ENCODE results near the gene CRK.
"Not testable (repeated sequence)": the region's sequence is repeated elsewhere in the genome, so short reads cannot be mapped to it uniquely, and the experiment has no call there.

CRK gene

GRCh38 chr17:1413281-1413791 lies 42.7 kb downstream of the CRK start:
- no peak overlapping the region for H3K4me3 ChIP-seq (ENCODE audit: low read length)
- no peak for TF ChIP-seq ZNF274 (IDR thresholded peaks at IDR 0.05; ENCODE audit: low read depth, low read length)

- no peak overlapping the region for H3K4me3 ChIP-seq (ENCODE audit: low read length)
- TF ChIP-seq ZNF274 (IDR thresholded peaks at IDR 0.05; ENCODE audit: low read depth, low read length) = no peak
These were observed 43.6 kb downstream of the CRK start for GRCh38 chr17:1412185-1413110.

- TF ChIP-seq ZNF274 (IDR thresholded peaks at IDR 0.05; ENCODE audit: low read depth, low read length) = no peak
- H3K4me3 ChIP-seq (ENCODE audit: low read length) = no peak overlapping the region
These were observed 53.8 kb downstream of the CRK start for GRCh38 chr17:1402262-1402586.

GRCh38 chr17:1399679-1400512 lies 56.1 kb downstream of the CRK start, which contains the start of gene YWHAE:
Gene YWHAE (minus strand): TSS chr17:1400222. CDS start chr17:1400110, 112 bp downstream.
- no peak for TF ChIP-seq ZNF274 (IDR thresholded peaks at IDR 0.05; ENCODE audit: low read depth, low read length)
- H3K4me3 ChIP-seq (ENCODE audit: low read length) = peak within 1 kb of the TSS; percentile 96

- no peak for TF ChIP-seq ZNF274 (IDR thresholded peaks at IDR 0.05; ENCODE audit: low read depth, low read length)
These were observed 56.9 kb downstream of the CRK start for GRCh38 chr17:1398931-1399678.

GRCh38 chr17:1398028-1398427 lies 58.0 kb downstream of the CRK start:
- H3K4me3 ChIP-seq (ENCODE audit: low read length) = peak overlapping the region; percentile 96; the same call in 1 of the 2 replicates
- no peak for TF ChIP-seq ZNF274 (IDR thresholded peaks at IDR 0.05; ENCODE audit: low read depth, low read length)

More at GRCh38 chr17:1398931-1399678, 56.9 kb downstream of the CRK start:
- peak overlapping the region; percentile 96 for H3K4me3 ChIP-seq (ENCODE audit: low read length)

- H3K4me3 ChIP-seq (ENCODE audit: low read length) = not testable (repeated sequence)
These were observed 60.0 kb downstream of the CRK start for GRCh38 chr17:1395876-1396665.

GRCh38 chr17:1391577-1391976 lies 64.5 kb downstream of the CRK start:
- H3K4me3 ChIP-seq (ENCODE audit: low read length) = no peak overlapping the region
- TF ChIP-seq ZNF274 (IDR thresholded peaks at IDR 0.05; ENCODE audit: low read depth, low read length) = no peak

GRCh38 chr17:1390432-1391367 lies 65.3 kb downstream of the CRK start:
- H3K4me3 ChIP-seq (ENCODE audit: low read length) = no peak overlapping the region
- no peak for TF ChIP-seq ZNF274 (IDR thresholded peaks at IDR 0.05; ENCODE audit: low read depth, low read length)

GRCh38 chr17:1387490-1388227 lies 68.4 kb downstream of the CRK start:
- H3K4me3 ChIP-seq (ENCODE audit: low read length) = not testable (repeated sequence)

- not testable (repeated sequence) for H3K4me3 ChIP-seq (ENCODE audit: low read length)
These were observed 69.3 kb downstream of the CRK start for GRCh38 chr17:1386675-1387190.

GRCh38 chr17:1386265-1386664 lies 69.8 kb downstream of the CRK start:
- H3K4me3 ChIP-seq (ENCODE audit: low read length) = no peak overlapping the region
- no peak for TF ChIP-seq ZNF274 (IDR thresholded peaks at IDR 0.05; ENCODE audit: low read depth, low read length)

Measured in GM08714 (cell line).